HK-2 (cell line): ENCODE measurements around the gene QKI.
"Not testable (repeated sequence)": the region's sequence is repeated elsewhere in the genome, so short reads cannot be mapped to it uniquely, and the experiment has no call there.

Experiments
- DNase-seq: peaks from one replicate; pipeline ENCODE4 v3.0.0-alpha.2; 2018; ENCODE audit not compliant: unreplicated experiment

QKI gene

GRCh38 chr6:163414946-163415619 is 565 bp downstream of the QKI start:
- DNase-seq = peak; percentile 29

- peak; percentile 54 for DNase-seq
Observed at GRCh38 chr6:163415620-163416556, 1.4 kb downstream of the QKI start.

DNA sequence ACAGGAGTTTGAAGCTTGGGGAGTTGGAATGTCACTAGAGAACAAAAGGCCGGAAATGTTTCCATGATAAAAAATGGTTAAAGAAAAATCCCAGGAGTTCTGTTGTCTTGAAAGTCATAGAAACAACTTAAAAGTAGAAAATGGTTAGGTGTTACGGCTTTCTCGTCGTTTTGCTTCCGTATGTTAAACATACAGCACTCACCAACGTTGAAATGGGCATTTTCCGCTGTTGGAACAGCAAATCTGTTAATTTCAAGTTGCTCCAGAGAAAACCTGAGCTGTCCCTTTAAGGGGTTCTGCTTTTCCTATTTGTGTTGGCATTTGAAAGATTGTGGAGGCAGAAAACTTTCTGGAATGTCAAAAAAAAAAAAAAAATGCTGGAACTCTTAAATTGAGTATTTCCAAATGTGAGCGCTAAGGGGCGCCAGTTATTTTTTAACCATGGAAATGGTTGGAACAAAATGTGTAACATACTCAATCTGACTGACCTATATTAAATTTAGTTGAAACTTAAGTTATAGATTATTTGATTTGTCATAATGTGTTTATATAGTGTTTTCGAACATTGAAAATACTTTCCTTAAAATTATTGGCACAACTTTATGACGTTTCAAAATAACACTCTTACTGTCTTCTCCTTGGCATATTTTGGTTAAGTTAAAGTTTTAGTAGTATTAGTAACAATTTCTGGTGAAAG is 2.2 kb downstream of the QKI start:
- DNase-seq = no peak

GRCh38 chr6:163417595-163417994 is 3.1 kb downstream of the QKI start:
- DNase-seq = no peak

GRCh38 chr6:163418311-163419029 is 4.0 kb downstream of the QKI start:
- DNase-seq = no peak

DNA sequence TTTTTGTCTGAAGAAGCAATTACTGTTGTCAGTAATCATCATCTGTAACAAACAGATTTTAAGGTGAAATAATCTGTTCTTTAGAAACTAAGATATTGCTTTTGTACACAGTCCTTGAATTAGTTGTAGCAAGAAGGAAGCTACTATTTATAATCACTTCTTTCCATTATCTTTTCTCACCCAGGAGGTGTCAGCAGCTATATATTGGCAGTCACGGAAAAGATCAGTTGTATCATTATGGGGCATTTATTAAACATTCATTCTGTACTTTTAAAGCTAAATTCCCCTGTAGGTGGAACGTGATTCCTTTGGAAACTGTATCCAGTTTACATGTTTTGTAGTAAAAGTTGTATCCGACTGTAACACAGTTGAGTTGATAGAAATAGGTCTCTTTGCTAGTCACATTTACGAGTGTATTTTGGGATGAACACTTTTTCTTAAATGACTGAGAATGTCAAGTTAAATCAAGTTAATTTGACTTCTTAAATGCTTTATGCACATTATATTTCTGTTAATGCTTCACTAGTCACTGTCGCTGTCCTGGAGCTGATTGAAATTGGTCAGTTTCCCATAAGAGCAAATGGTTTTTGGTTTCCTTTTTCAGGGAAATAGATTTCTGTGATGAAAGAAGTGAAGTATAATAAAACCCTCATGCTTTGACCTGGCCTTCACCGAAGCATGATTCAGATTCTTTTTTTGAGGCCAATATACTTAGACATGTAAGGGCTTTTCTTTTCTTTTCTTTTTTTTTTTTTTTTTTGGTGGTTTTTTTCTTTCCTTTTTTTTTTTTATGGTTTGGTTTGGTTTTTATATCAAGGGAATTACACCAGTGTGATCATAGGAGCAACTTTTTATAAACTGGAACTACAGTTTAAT is 5.1 kb downstream of the QKI start:
- no peak for DNase-seq

DNA sequence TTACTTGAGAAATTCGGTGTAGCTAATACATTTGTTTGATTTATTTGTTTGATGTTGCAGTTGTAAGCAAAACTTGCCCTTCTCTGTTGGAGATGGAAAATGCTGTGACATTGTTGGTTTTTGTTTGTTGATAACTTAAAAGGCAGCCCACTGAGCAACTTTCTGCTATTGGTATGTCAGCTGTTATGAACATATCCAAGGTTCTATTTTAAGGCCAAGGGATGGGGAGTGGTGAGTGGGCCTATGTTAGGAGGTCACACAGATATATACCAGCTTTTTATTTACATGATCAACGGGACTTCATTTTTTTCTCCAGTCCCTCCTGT is 5.7 kb downstream of the QKI start:
- no peak for DNase-seq

DNA sequence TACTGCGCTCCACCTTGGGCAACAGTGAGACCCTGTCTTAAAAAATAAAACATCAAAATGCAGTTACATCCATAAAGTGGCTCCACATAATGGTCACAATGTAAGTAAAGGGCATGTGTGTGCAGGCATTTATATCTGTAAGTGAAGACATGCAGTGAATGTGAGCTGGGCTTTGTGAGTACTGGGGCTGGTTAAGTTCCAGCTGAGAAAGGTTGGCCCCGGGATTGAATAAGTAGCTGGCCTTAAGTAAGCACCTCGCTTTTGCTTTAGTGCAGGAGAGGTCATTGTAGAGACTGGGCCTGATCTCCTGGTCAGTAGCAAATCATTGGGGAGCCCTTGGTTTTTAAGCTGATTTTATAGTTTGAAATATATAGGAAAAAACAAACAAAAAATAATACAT is 8.0 kb downstream of the QKI start:
- no peak for DNase-seq

DNA sequence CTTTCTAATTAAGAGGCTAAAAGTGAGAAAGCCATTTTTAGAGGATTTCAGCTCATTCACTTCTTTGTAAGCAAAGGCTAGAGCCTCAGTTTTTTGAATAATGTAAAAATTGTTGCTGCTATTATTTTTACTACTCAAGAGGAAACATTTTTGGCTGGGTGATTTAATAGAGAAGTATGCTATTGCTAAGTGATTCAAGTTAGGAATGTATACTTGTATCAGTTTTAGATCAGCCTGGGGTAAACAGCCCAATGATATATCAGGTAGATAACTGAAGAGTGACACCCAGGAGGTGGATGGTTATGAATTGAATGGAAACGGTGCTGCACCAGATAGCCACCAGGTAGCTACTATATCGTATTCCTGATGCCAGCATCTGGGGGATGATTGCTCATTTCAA is 9.2 kb downstream of the QKI start:
- no peak for DNase-seq

- DNase-seq = no peak
Observed at GRCh38 chr6:163427498-163428254, 13.2 kb downstream of the QKI start.

- DNase-seq = no peak
Observed at GRCh38 chr6:163428373-163428772, 13.9 kb downstream of the QKI start.

GRCh38 chr6:163429858-163430448 is 15.4 kb downstream of the QKI start:
- no peak for DNase-seq

DNA sequence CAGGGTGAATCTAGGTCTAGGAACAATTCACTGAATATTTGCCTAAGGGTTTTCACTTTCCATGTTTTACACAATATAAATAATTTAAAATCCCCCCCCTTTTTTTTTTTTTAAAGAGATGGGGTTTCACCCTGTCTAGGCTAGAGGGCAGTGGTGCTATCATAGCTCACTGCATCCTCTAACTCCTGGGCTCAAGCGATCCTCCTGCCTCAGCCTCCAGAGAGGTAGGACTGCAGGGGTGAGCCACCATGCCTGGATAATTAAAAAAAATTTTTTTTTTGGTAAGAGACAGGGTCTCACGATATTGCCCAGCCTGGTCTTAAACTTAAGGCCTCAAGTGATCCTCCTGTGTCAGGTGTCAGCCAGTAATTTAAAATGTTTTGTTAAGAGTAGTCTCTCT is 17.8 kb downstream of the QKI start:
- no peak for DNase-seq

- DNase-seq = not testable (repeated sequence)
Observed at GRCh38 chr6:163433486-163433885, 19.0 kb downstream of the QKI start.

DNA sequence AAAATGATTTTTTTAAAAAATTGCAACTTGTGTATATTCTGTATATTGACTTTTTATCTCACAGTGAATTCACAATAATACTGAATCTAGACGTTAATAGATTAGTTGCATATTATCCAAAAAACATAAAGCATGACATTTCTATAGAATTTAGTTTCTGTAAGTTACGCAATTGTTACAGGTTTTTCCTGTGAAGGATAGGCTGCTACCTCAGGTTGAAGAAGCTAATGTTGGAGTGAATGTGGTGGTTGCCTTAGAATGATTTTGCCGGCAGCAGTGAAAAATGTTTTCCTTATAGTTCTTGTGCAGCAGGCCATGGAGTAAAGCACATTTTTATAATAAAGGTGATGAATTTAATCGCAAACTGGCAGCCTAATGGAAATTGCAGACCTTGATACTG is 20.5 kb downstream of the QKI start:
- DNase-seq = no peak

- DNase-seq = no peak
Observed at GRCh38 chr6:163436843-163437242, 22.3 kb downstream of the QKI start.

DNA sequence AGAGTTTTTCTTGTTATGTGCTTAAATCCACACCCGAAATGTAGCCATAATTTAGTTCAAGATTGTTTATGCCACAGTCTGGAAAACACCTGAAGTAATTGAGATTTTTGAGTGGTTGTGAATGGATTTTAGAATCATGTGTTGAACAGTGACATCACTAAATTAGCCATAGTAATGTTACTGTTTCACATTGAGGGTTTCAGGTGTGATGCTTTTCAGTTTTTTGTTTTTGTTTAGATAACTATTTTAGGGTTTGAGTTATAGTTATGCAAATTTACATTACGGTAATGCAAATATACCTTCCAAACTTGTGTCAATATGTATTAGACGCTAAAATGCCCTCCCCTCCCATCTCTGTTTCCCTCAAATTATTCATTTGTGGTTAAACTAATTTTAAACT is 22.9 kb downstream of the QKI start:
- DNase-seq = no peak

DNA sequence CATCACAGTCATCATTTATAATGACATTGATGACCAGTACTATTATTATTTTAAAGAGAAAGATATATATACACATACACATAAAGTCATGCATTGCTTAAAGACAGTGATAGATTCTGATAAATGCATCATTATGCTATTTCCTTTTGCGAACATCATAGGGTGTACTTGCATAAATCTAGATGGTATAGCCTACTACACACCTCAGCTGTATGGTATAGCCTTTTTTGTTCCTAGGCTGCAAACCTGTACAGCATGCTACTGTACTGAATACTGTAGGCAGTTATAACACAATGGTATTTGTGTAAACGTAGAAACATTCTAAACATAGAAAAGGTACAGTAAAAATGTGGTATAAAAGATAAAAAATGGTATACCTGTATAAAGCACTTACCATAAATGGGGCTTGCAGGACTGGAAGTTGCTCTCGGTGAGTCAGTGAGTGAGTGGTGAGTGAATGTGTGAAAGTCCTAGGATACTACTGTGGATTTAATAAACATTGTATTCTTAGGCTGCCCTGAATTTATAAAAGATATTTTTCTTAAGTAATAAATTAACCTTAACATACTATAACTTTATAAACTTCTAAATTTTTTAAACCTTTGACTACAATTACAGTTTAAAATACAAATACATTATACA is 23.9 kb downstream of the QKI start:
- no peak for DNase-seq

GRCh38 chr6:163438940-163439335 is 24.4 kb downstream of the QKI start:
- no peak for DNase-seq
